GM19468 (cell line): ENCODE results near the gene ADAMTS7.
"Not testable (repeated sequence)": the region's sequence is repeated elsewhere in the genome, so short reads cannot be mapped to it uniquely, and the experiment has no call there.

Experiments
- ATAC-seq: cut with Tn5 transposase; IDR thresholded peaks from one replicate; pipeline ENCODE4 v1.9.1; 2021; ENCODE audit warnings: mild to moderate bottlenecking, moderate library complexity, moderate number of reproducible peaks; ENCODE audit not compliant: unreplicated experiment; ENCODE audit errors: extremely low read depth

The ADAMTS7 gene

GRCh38 chr15:78789615-78790014, 21.6 kb downstream of the ADAMTS7 start:
- no peak for ATAC-seq

- no peak for ATAC-seq
Measured at GRCh38 chr15:78788016-78788660, 23.1 kb downstream of the ADAMTS7 start.

GRCh38 chr15:78782402-78782801, 28.9 kb downstream of the ADAMTS7 start:
- not testable (repeated sequence) for ATAC-seq

- not testable (repeated sequence) for ATAC-seq
Measured at GRCh38 chr15:78781381-78781780, 29.9 kb downstream of the ADAMTS7 start.

- ATAC-seq = not testable (repeated sequence)
Measured at GRCh38 chr15:78779975-78780374, 31.3 kb downstream of the ADAMTS7 start.

- not testable (repeated sequence) for ATAC-seq
Measured at GRCh38 chr15:78779176-78779785, 32.0 kb downstream of the ADAMTS7 start.

GRCh38 chr15:78778422-78778821, 32.8 kb downstream of the ADAMTS7 start:
- no peak for ATAC-seq

GRCh38 chr15:78777953-78778345, 33.3 kb downstream of the ADAMTS7 start:
- not testable (repeated sequence) for ATAC-seq

GRCh38 chr15:78777290-78777952, 33.8 kb downstream of the ADAMTS7 start:
- not testable (repeated sequence) for ATAC-seq

- not testable (repeated sequence) for ATAC-seq
Measured at GRCh38 chr15:78776046-78776925, 35.0 kb downstream of the ADAMTS7 start.

GRCh38 chr15:78775472-78775871, 35.8 kb downstream of the ADAMTS7 start:
- ATAC-seq = no peak

GRCh38 chr15:78774451-78774990, 36.7 kb downstream of the ADAMTS7 start:
- not testable (repeated sequence) for ATAC-seq

GRCh38 chr15:78773765-78774450, 37.4 kb downstream of the ADAMTS7 start:
- not testable (repeated sequence) for ATAC-seq

GRCh38 chr15:78772738-78773137, 38.5 kb downstream of the ADAMTS7 start:
- ATAC-seq = no peak

- ATAC-seq = not testable (repeated sequence)
Measured at GRCh38 chr15:78771436-78772000, 39.7 kb downstream of the ADAMTS7 start.

GRCh38 chr15:78771020-78771419, 40.2 kb downstream of the ADAMTS7 start:
- not testable (repeated sequence) for ATAC-seq

GRCh38 chr15:78769473-78770225, 41.6 kb downstream of the ADAMTS7 start:
- not testable (repeated sequence) for ATAC-seq
